OCI-LY1 (cell line): Measurements from ENCODE around the gene CATSPER3.
A peak's percentile ranks its signal among the peaks of the same experiment; 100 is the strongest.

ENCODE experiments used
- H2AFZ ChIP-seq: fragments of 200-600 bp; sonication (generic), shearing (Covaris generic); 2 replicates; pipeline ENCODE4 v1.6.0; 2014; ENCODE audit warnings: antibody characterized with exemption, mild to moderate bottlenecking, low read length
- H3F3A ChIP-seq: fragments of 200-600 bp; sonication (generic), shearing (Covaris generic); 2 replicates; pipeline ENCODE4 v1.6.0; 2014; ENCODE audit warnings: mild to moderate bottlenecking, antibody characterized with exemption, low read length, moderate library complexity; ENCODE audit not compliant: insufficient read depth
- H3K27ac ChIP-seq: fragments of 200-600 bp; sonication (generic); 2 replicates; pipeline ENCODE4 v1.5.1; 2014; ENCODE audit warnings: low read length, mixed run types, mild to moderate bottlenecking, low read depth; ENCODE audit not compliant: poor library complexity, severe bottlenecking
- H3K27me3 ChIP-seq: fragments of 200-600 bp; sonication (generic); 2 replicates; pipeline ENCODE4 v1.6.0; 2014; ENCODE audit warnings: antibody characterized with exemption, mild to moderate bottlenecking, low read length, moderate library complexity; ENCODE audit not compliant: insufficient read depth
- H3K36me3 ChIP-seq: fragments of 200-600 bp; sonication (generic); 2 replicates; pipeline ENCODE4 v1.6.1; 2014; ENCODE audit warnings: mild to moderate bottlenecking, antibody characterized with exemption, low read length, moderate library complexity, mixed read lengths; ENCODE audit not compliant: insufficient read depth
- H3K4me1 ChIP-seq: fragments of 200-600 bp; sonication (generic); 2 replicates; pipeline ENCODE4 v1.5.1; 2014; ENCODE audit warnings: mild to moderate bottlenecking, low read length, moderate library complexity; ENCODE audit not compliant: insufficient read depth, severe bottlenecking
- H3K4me2 ChIP-seq: fragments of 200-600 bp; sonication (generic), shearing (Covaris generic); 2 replicates; pipeline ENCODE4 v1.6.1; 2014; ENCODE audit warnings: low read length
- H3K4me3 ChIP-seq: fragments of 200-600 bp; sonication (generic); 2 replicates; pipeline ENCODE4 v1.5.1; 2014; ENCODE audit warnings: low read length, low read depth, mild to moderate bottlenecking, mixed read lengths; ENCODE audit not compliant: poor library complexity, severe bottlenecking
- H3K79me2 ChIP-seq: fragments of 200-600 bp; shearing (Covaris generic); 2 replicates; pipeline ENCODE4 v1.6.1; 2016; ENCODE audit warnings: mixed run types, low read length, mixed read lengths; ENCODE audit not compliant: insufficient read depth
- H3K9ac ChIP-seq: fragments of 200-600 bp; sonication (generic), shearing (Covaris generic); 2 replicates; pipeline ENCODE4 v1.6.1; 2014; ENCODE audit warnings: mild to moderate bottlenecking, low read length, mixed read lengths
- H3K9me2 ChIP-seq: fragments of 200-600 bp; sonication (generic), shearing (Covaris generic); 2 replicates; pipeline ENCODE4 v1.6.1; 2014; ENCODE audit warnings: low read depth, mild to moderate bottlenecking, low read length, mixed read lengths
- H3K9me3 ChIP-seq: fragments of 200-600 bp; shearing (Covaris generic); 2 replicates; pipeline ENCODE4 v1.6.1; 2014; ENCODE audit warnings: low read length, mixed read lengths
- H4K20me1 ChIP-seq: fragments of 200-600 bp; sonication (generic), shearing (Covaris generic); 2 replicates; pipeline ENCODE4 v1.6.0; 2016; ENCODE audit warnings: mild to moderate bottlenecking, low read length; ENCODE audit not compliant: insufficient read depth
- CTCF ChIP-seq: fragments of 200-600 bp; sonication (generic), shearing (Covaris generic); IDR thresholded peaks from 2 replicates; pipeline ENCODE4 v1.5.1; 2017; ENCODE audit warnings: mild to moderate bottlenecking, antibody characterized with exemption, low read length, moderate library complexity, mixed read lengths
- EZH2 ChIP-seq: fragments of 200-600 bp; sonication (generic), shearing (Covaris generic); IDR thresholded peaks from 2 replicates; pipeline ENCODE4 v1.8.0; 2017; ENCODE audit warnings: borderline replicate concordance, mixed run types, mild to moderate bottlenecking, antibody characterized with exemption, low read length, moderate library complexity, mixed read lengths

Gene CATSPER3

DNA sequence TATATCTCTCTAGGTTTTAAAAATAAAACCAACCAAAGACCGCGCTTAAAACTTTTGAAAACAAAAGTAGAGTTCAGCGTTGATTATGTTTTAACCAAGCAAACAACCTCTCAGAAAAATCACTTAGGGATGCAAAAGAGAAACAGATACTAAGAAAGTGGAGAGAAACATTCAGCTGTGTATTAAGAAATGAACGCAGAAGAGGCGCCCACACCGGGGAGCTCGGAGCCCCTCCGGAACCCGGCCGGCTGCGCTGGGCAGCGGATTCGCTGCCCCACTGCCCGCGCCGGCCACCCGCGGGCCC lies 64.9 kb downstream of the CATSPER3 start:
- H3K9ac ChIP-seq = peak overlapping the region; percentile 98
- H2AFZ ChIP-seq = no peak overlapping the region
- H3K4me1 ChIP-seq = peaks cover 28% of the 10 kb centered on the region
- no peak for TF ChIP-seq EZH2
- no peak for TF ChIP-seq CTCF
- H3K27ac ChIP-seq = peak overlapping the region; percentile 57
- peak overlapping the region; percentile 98 for H3K4me3 ChIP-seq
- no peaks in the 10 kb centered on the region for H3K9me3 ChIP-seq
- H3K36me3 ChIP-seq = peaks cover 26% of the 10 kb centered on the region
- H3F3A ChIP-seq = no peaks in the 10 kb centered on the region; the same call in 1 of the 2 replicates
- H3K79me2 ChIP-seq = peaks cover 39% of the 10 kb centered on the region
- H3K9me2 ChIP-seq = no peaks in the 10 kb centered on the region
- no peaks in the 10 kb centered on the region for H4K20me1 ChIP-seq
- H3K27me3 ChIP-seq = no peaks in the 10 kb centered on the region
- peak overlapping the region; percentile 87 for H3K4me2 ChIP-seq

- no peak overlapping the region for H2AFZ ChIP-seq
- H3K4me2 ChIP-seq = peak overlapping the region; percentile 87
- peak overlapping the region; percentile 98 for H3K9ac ChIP-seq
- peak overlapping the region; percentile 68 for H3K27ac ChIP-seq
- H3K9me3 ChIP-seq = no peaks in the 10 kb centered on the region
- peaks cover 20% of the 10 kb centered on the region for H3K36me3 ChIP-seq
- H4K20me1 ChIP-seq = no peaks in the 10 kb centered on the region
- no peaks in the 10 kb centered on the region for H3K27me3 ChIP-seq
- H3K79me2 ChIP-seq = peaks cover 39% of the 10 kb centered on the region
- H3K4me1 ChIP-seq = peaks cover 28% of the 10 kb centered on the region
- peak overlapping the region; percentile 98 for H3K4me3 ChIP-seq
- TF ChIP-seq CTCF (no peak), EZH2 (no peak)
- H3F3A ChIP-seq = no peaks in the 10 kb centered on the region; the same call in 1 of the 2 replicates
- H3K9me2 ChIP-seq = no peaks in the 10 kb centered on the region
Observed at GRCh38 chr5:135032999-135033861, 65.5 kb downstream of the CATSPER3 start.

DNA sequence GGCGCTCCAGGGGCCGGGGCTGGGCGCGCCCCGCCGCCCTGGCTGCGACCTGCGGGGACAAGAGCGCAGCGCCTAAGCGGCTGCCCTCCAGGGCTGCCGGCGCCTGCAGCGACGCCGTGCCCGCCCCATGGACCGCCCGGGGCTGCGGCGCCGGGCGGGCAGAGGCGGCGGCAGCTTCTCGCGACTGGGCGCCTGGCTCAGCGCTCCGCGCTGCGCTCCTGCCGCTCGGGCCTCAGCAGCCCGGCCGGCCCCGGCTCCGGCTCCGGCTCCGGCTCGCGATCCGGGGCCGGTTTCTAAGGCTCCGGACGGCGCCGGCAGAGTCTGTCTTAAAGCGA lies 66.2 kb downstream of the CATSPER3 start, which contains the start of gene PITX1:
PITX1 (minus strand) TSS at position 328 of the 335 bp plus-strand sequence. CDS start 347 bp downstream, outside the sequence.
- H3K27me3 ChIP-seq = no peaks in the 10 kb centered on the region; the same call in 1 of the 2 replicates

More for the DNA sequence above, 66.2 kb downstream of the CATSPER3 start, which contains the start of gene PITX1:
- TF ChIP-seq CTCF = no peak
- no peak for TF ChIP-seq EZH2
- peaks cover 28% of the 10 kb centered on the region for H3K4me1 ChIP-seq
- H3K79me2 ChIP-seq = peaks cover 39% of the 10 kb centered on the region
- H3K4me3 ChIP-seq = peak within 1 kb of the TSS; percentile 98
- peak within 1 kb of the TSS; percentile 87 for H3K4me2 ChIP-seq
- H3K9ac ChIP-seq = peak within 1 kb of the TSS; percentile 98
- H3K36me3 ChIP-seq = peaks cover 17% of the 10 kb centered on the region
- H2AFZ ChIP-seq = no peak within 1 kb of the TSS
- no peaks in the 10 kb centered on the region for H3K9me3 ChIP-seq
- H3K9me2 ChIP-seq = no peaks in the 10 kb centered on the region
- H4K20me1 ChIP-seq = no peaks in the 10 kb centered on the region
- no peaks in the 10 kb centered on the region; the same call in 1 of the 2 replicates for H3F3A ChIP-seq
- H3K27ac ChIP-seq = peak within 1 kb of the TSS; percentile 68
